LNCaP clone FGC (cell line): ENCODE measurements around the gene UNK.

Experiments used
- DNase-seq: peaks from one replicate; pipeline ENCODE4 v3.0.0-alpha.2; 2011; ENCODE audit warnings: low read depth
- H3K4me3 ChIP-seq: 2 replicates; pipeline ENCODE4 v1.5.1; 2011; ENCODE audit warnings: mild to moderate bottlenecking, low read depth, low read length, control low read depth
- TF ChIP-seq, protein P1 (sequence below): IDR thresholded peaks from 2 replicates; pipeline ENCODE4 v1.5.1; 2012; ENCODE audit warnings: mild to moderate bottlenecking; ENCODE audit not compliant: control insufficient read depth, insufficient read depth; ENCODE audit errors: extremely low read depth

The UNK gene

GRCh38 chr17:75838410-75838809 lies 53.8 kb downstream of the UNK start:
- TF ChIP-seq, protein P1, sequence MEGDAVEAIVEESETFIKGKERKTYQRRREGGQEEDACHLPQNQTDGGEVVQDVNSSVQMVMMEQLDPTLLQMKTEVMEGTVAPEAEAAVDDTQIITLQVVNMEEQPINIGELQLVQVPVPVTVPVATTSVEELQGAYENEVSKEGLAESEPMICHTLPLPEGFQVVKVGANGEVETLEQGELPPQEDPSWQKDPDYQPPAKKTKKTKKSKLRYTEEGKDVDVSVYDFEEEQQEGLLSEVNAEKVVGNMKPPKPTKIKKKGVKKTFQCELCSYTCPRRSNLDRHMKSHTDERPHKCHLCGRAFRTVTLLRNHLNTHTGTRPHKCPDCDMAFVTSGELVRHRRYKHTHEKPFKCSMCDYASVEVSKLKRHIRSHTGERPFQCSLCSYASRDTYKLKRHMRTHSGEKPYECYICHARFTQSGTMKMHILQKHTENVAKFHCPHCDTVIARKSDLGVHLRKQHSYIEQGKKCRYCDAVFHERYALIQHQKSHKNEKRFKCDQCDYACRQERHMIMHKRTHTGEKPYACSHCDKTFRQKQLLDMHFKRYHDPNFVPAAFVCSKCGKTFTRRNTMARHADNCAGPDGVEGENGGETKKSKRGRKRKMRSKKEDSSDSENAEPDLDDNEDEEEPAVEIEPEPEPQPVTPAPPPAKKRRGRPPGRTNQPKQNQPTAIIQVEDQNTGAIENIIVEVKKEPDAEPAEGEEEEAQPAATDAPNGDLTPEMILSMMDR: no peak
- DNase-seq: no peak
- no peak overlapping the region for H3K4me3 ChIP-seq

GRCh38 chr17:75839942-75840798 lies 55.6 kb downstream of the UNK start:
- TF ChIP-seq, protein P1: no peak
- DNase-seq: no peak

GRCh38 chr17:75840799-75841164 lies 56.2 kb downstream of the UNK start:
- TF ChIP-seq, protein P1: no peak
- no peak for DNase-seq
- H3K4me3 ChIP-seq: no peak overlapping the region

More at GRCh38 chr17:75839942-75840798, 55.6 kb downstream of the UNK start:
- H3K4me3 ChIP-seq: no peak overlapping the region

DNA sequence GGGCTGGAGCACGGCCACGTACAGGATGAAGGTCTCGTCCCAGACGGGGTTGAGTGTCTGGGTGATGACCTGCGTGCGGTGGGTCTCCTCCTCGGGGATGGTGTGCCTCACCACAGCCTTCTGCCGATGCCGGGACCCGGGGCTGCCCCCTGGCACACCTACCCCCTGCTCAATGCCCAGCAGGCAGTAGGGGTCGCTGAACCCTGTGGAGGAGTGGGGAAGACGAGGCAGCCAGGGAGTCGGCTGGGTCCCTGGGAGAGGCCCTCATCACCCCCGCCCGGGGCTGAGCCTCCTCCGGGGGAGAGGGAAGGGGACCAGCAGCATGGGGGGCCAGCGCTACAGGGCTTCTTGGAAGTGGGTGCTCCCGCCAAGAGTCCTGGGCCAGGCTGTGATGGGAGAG lies 57.8 kb downstream of the UNK start:
- no peak overlapping the region for H3K4me3 ChIP-seq
- TF ChIP-seq, protein P1: no peak
- DNase-seq: no peak

DNA sequence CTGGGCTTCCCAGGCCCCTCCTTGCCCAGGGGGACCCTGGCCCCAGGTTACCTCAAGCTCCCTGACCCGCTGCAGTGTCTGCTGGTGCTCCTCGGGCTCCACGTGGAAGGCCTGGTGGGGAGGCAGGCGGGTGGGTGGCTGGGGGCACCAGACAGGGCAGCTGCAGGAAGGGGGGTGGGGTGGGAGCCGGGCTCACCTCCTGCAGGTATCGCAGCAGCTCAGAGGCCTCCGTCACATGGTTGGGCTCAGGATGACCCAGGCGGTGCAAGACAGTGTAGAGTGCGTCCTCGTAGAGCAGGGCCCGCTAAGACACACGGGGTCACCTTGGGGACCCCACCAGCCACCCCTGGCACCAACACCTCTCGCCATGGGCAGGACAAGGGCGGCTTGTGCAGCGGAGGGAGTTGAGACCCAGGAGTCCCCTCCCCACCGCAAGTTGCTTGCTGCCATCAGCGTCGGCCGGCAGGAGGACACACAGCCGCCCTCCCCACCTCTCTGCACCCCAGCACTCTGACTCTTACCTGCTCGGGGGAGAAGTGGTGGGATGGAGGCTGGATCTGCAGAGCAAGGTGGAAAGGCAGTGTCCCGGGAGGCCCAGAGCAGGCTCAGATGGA lies 58.5 kb downstream of the UNK start:
- TF ChIP-seq, protein P1: no peak

GRCh38 chr17:75843577-75844529 lies 59.2 kb downstream of the UNK start, which contains the start of gene UNC13D:
UNC13D (minus strand) TSS chr17:75844404; CDS start chr17:75844337, 67 bp downstream.
- no peak within 1 kb of the TSS for H3K4me3 ChIP-seq
- TF ChIP-seq, protein P1: no peak
- DNase-seq: no peak

More for the DNA sequence above, 58.5 kb downstream of the UNK start:
- no peak overlapping the region for H3K4me3 ChIP-seq
- DNase-seq: no peak
